NT2/D1 (cell line): Measurements from ENCODE around the gene MYRF.

Experiments
- DNase-seq: peaks from one replicate; pipeline ENCODE4 v3.0.0-alpha.2; 2011; ENCODE audit warnings: low read depth, low spot score
- H3K27me3 ChIP-seq: 2 replicates; pipeline ENCODE4 v1.6.0; 2011; ENCODE audit warnings: mild to moderate bottlenecking; ENCODE audit not compliant: insufficient read length, insufficient read depth
- H3K36me3 ChIP-seq: 2 replicates; pipeline ENCODE4 v1.6.1; 2011; ENCODE audit warnings: mild to moderate bottlenecking, low read length, mixed read lengths; ENCODE audit not compliant: insufficient read depth, insufficient read length
- H3K4me1 ChIP-seq: 2 replicates; pipeline ENCODE4 v1.5.1; 2011; ENCODE audit not compliant: insufficient read depth, insufficient read length
- H3K4me3 ChIP-seq: 2 replicates; pipeline ENCODE4 v1.5.1; 2011; ENCODE audit warnings: low read depth; ENCODE audit not compliant: insufficient read length
- H3K9ac ChIP-seq: 2 replicates; pipeline ENCODE4 v1.6.0; 2011; ENCODE audit warnings: low read depth; ENCODE audit not compliant: insufficient read length
- H3K9me3 ChIP-seq: 2 replicates; pipeline ENCODE4 v1.5.1; 2011; ENCODE audit warnings: mild to moderate bottlenecking, low read length; ENCODE audit not compliant: insufficient read depth
- SUZ12 ChIP-seq: IDR thresholded peaks from 2 replicates; pipeline ENCODE4 v1.6.1; 2011; ENCODE audit not compliant: insufficient read length, insufficient read depth; ENCODE audit errors: extremely low read depth
- YY1 ChIP-seq: IDR thresholded peaks from 2 replicates; pipeline ENCODE4 v1.6.1; 2011; ENCODE audit not compliant: insufficient read length, insufficient read depth
- ZNF274 ChIP-seq: IDR thresholded peaks from 2 replicates; pipeline ENCODE4 v1.6.1; 2011; ENCODE audit warnings: mild to moderate bottlenecking, low read depth, low read length

MYRF gene

DNA sequence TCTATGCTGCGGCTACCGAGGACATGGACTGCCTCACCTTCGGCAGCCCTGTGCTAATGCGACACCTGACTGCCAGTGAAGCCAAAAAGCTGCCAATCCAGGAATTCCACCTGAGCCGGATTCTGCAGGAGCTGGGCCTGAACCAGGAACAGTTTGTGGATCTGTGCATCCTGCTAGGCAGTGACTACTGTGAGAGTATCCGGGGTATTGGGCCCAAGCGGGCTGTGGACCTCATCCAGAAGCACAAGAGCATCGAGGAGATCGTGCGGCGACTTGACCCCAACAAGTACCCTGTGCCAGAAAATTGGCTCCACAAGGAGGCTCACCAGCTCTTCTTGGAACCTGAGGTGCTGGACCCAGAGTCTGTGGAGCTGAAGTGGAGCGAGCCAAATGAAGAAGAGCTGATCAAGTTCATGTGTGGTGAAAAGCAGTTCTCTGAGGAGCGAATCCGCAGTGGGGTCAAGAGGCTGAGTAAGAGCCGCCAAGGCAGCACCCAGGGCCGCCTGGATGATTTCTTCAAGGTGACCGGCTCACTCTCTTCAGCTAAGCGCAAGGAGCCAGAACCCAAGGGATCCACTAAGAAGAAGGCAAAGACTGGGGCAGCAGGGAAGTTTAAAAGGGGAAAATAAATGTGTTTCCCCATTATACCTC, 43.6 kb downstream of the MYRF start:
- Histone ChIP-seq H3K4me1 (peaks cover 3% of the 10 kb centered on the region), H3K9ac (no peak overlapping the region), H3K9me3 (no peaks in the 10 kb centered on the region), H3K4me3 (no peak overlapping the region), H3K36me3 (peaks cover 67% of the 10 kb centered on the region), H3K27me3 (no peaks in the 10 kb centered on the region)
- no peak for TF ChIP-seq ZNF274
- no peak for DNase-seq

DNA sequence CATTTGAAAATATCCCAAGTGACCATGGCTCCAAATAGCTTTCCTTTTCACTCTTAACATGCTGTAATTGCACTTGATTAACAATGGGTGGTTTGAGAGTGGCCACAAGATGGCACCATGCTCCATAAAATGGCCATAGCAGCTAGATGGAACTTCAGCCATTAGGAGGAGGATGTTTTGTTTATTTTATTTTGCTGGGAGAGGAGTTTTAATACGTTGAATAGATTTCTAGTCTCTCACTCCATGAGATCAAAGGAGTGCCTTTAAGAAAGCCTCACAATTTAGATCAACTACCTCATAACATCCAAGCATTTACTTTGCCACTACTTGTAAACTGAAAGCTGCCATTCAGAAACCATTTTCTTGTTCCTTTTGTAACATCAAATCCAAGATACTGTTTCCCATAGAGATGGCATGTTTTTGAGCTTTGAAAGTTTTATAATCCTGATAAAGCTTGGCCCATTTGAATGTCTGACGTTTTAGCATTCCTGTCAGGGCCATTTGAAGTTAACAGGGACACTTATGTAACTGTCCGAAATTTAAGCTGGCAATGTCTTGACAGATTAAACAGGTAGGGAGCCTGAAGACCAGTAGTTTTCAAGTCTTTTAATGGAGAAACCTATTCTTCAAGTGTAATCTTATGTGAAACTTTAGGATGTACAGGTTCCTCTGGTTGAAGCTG, 45.0 kb downstream of the MYRF start:
- Histone ChIP-seq H3K9ac (no peak overlapping the region), H3K27me3 (no peaks in the 10 kb centered on the region), H3K4me3 (no peak overlapping the region), H3K4me1 (peaks cover 3% of the 10 kb centered on the region), H3K9me3 (no peaks in the 10 kb centered on the region), H3K36me3 (peaks cover 79% of the 10 kb centered on the region)
- DNase-seq = peak; percentile 60
- TF ChIP-seq ZNF274 (no peak), SUZ12 (no peak), YY1 (no peak)

DNA sequence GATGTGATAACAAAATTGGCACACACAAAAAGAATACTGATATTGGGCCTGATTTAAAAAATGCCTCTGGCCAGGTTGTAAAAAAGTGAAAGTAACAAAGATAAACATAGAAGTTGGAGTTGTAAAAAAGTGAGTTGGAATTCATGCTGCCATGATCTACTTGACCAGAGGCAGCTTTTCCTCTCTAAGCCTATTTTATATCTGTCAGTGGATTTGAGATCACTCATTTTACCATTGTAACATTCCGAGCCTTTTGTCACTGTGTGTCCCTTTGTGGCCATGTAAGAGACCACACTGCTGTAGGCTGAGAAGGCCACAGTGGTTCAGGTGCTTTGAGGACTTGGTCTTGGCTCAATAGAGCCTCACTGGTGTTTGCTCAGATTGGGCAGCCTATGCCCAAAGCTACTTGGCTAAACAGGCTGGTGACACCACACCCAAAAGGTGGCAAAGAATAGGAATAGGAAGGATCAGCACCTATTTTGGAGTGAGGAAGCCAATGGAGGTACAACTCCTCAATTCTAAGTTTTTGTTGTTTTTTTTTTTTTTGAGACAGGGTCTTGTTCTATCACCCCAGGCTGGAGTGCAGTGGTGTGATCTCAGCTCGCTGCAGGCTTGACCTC, 47.3 kb downstream of the MYRF start:
- no peaks in the 10 kb centered on the region for H3K27me3 ChIP-seq
- H3K4me3 ChIP-seq = no peak overlapping the region
- no peaks in the 10 kb centered on the region for H3K9me3 ChIP-seq
- peaks cover 3% of the 10 kb centered on the region for H3K4me1 ChIP-seq
- H3K9ac ChIP-seq = no peak overlapping the region
- peaks cover 91% of the 10 kb centered on the region for H3K36me3 ChIP-seq
- no peak for TF ChIP-seq ZNF274
- no peak for TF ChIP-seq SUZ12
- no peak for TF ChIP-seq YY1
- no peak for DNase-seq

DNA sequence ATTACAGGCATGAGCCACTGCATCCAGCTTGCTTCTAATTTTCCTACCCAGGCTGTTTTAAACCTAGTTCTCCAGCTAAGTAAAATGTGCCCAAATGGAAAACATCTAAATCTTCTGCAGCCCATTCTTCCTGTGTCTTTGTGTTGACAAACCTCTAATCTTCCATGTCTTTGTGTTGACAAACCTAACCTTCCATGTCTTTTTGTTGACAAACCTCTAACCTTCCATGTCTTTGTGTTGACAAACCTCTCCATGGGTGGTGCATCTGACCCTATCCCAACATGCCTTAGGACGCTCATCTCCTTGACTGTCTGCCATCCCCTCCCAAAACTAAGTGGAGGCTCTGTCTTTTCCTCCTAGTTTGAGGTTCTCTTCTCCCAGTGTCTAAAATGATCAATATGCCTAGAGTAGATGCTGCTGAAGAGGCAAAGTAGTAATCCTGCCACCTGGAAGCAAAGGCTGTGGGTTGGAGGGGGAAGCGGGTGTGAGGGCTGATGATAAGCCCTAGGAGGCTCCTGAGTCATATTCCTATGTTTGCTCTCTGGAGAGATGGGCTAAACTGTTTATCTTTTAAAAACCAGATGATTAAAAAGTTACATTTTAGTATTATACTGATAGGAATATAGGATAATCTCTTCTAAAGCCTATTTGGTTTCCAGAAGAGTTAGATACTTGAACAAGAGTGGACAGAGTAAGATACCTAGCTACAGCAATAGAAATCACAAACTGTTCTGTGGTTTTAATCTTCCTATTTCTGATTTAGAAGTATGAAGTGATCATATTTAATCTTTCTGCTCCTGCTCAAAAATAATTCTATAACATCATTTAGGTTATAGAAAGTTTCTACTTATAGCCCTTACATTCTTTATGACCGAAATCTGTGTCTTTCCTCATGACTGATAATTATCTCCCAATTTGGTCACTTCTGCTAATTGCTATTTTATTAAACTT, 48.2 kb downstream of the MYRF start:
- Histone ChIP-seq H3K36me3 (peaks cover 91% of the 10 kb centered on the region), H3K4me3 (no peak overlapping the region), H3K9me3 (no peaks in the 10 kb centered on the region), H3K4me1 (peaks cover under 1% of the 10 kb centered on the region), H3K27me3 (no peaks in the 10 kb centered on the region), H3K9ac (no peak overlapping the region)
- no peak for DNase-seq
- TF ChIP-seq ZNF274 (no peak), YY1 (no peak), SUZ12 (no peak)

DNA sequence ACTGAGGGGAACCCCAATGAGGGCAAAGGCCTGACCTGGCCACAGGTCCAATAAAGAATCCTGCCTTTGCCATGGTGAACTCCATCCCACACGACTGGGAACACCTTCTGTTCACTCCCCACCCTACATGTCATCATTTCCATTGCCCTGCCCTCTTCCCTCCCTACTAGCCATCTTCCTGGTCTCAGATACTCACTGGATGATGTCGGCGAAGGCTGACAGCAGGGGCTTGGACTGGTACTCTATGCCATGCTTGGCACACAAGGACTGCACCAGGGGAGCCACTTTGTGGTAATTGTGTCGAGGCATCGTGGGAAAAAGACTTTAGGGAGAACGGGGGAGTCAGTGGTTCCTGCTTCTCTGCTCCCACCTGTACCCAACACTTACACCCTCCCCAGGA, 50.2 kb downstream of the MYRF start:
- Histone ChIP-seq H3K27me3 (no peaks in the 10 kb centered on the region), H3K4me3 (no peak overlapping the region), H3K9me3 (no peaks in the 10 kb centered on the region), H3K9ac (no peak overlapping the region), H3K36me3 (peaks cover 86% of the 10 kb centered on the region), H3K4me1 (no peaks in the 10 kb centered on the region)
- TF ChIP-seq SUZ12 = no peak
- no peak for TF ChIP-seq ZNF274
- TF ChIP-seq YY1 = no peak
- no peak for DNase-seq

DNA sequence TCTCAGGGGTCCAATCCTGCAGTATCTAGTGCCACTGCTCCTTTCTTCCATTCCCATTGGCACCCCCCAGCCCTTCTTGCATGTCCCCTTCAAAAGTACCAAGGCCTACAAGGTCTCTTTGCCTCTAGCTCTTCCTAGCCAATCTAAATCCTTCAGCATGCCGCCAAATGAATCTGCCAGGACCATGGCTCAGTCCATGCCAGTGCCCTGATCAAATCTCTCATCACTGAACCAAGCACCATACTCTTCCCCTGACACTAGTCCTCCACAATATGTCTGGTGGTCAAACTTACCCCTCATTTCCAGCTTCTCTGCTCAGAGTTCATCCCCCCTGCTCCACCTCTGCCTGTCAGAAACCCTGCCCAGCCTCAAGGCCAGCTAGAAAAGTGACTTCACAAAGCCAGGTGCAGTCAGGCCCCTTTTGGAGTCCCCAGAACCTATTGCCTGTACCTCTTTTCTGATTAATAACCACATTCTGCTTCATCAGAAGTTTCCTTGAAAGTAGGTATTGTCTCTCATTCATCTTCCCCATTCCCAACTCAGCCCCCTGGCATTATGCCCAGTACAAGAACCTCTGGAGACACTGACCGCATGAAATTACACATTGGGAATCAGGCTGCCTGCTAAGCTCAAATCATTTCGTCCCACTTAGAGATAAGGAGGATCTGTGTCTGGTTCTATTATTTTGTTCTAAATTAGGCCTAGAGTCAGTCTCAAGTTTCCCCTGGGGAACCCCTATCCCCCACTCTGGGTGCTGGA, 51.6 kb downstream of the MYRF start:
- Histone ChIP-seq H3K9me3 (no peaks in the 10 kb centered on the region), H3K4me1 (no peaks in the 10 kb centered on the region), H3K9ac (no peak overlapping the region)

More for the DNA sequence above, 51.6 kb downstream of the MYRF start:
- no peaks in the 10 kb centered on the region for H3K27me3 ChIP-seq
- no peak overlapping the region for H3K4me3 ChIP-seq
- no peak for DNase-seq
- TF ChIP-seq YY1 (no peak), SUZ12 (no peak), ZNF274 (no peak)
- peaks cover 92% of the 10 kb centered on the region for H3K36me3 ChIP-seq
